HG02852 (cell line): ENCODE data around the gene SET.
"Not testable (repeated sequence)": the region's sequence is repeated elsewhere in the genome, so short reads cannot be mapped to it uniquely, and the experiment has no call there.

ENCODE experiments used
- ATAC-seq: cut with Tn5 transposase; IDR thresholded peaks from one replicate; pipeline ENCODE4 v1.9.1; 2021; ENCODE audit warnings: mild to moderate bottlenecking, moderate library complexity; ENCODE audit not compliant: unreplicated experiment

The SET gene, protein sequence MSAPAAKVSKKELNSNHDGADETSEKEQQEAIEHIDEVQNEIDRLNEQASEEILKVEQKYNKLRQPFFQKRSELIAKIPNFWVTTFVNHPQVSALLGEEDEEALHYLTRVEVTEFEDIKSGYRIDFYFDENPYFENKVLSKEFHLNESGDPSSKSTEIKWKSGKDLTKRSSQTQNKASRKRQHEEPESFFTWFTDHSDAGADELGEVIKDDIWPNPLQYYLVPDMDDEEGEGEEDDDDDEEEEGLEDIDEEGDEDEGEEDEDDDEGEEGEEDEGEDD

DNA sequence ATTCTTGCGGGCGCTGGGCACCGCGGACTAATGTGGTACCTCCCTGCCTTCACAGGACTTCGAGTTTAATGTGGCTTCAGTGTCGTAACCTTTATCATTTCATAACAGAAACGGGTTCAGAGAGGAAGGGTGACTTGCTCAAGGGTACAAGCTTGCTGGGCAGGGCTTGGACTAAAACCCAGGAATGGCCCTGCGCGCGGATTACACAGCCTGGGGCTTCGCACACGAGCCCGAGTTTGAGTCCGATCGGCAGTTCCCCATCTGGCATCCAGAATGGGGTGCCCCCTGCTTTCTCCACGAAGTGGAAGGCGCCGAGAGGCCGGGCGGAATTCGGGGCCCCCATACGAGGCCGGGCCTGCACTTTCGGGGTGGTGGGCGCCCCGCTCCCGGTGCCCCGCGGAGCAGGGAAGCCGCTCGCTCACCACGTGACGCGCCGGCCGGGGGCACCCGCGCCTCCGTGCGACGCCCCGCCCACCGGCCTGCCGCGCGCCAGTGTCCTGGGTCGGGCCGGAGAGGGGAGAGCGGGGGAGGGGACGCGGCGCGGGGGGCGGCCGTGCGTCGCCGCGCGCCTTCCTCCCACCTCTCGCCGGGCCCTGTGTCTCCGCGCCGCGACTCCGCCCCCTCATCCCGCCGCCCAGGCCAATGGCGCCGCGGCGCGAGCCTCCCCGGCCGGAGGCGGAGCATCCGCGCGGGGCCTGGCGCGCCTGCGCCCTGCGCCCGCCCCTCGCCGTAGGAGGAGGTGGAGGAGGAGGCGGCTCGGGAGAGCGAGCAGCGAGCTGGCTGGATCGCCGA is at the start of gene SET:
SET (plus strand) TSS at position 722 of the 792 bp plus-strand sequence. CDS start 361 bp downstream, outside the sequence.
- peak; percentile 69 for ATAC-seq

DNA sequence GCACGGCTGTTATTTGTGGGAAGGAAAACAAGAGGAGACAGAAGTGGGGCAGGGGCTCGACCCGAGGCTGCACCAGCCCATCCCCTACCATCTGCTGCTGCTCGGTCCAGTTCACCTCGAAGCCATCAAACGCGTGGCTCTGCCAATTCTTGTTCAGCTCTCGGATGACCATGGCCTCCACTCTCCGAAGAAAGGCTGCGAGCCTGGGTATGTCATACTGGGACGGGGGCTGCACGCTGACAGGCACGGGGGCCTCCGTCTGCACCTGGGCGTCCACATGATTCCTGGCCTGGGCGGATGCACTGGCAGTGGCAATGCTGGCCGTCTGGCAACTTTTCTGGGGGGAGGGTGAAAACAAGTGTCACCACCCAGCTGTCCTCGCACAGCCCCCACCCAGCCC is 48.4 kb upstream of the SET start:
- no peak for ATAC-seq

DNA sequence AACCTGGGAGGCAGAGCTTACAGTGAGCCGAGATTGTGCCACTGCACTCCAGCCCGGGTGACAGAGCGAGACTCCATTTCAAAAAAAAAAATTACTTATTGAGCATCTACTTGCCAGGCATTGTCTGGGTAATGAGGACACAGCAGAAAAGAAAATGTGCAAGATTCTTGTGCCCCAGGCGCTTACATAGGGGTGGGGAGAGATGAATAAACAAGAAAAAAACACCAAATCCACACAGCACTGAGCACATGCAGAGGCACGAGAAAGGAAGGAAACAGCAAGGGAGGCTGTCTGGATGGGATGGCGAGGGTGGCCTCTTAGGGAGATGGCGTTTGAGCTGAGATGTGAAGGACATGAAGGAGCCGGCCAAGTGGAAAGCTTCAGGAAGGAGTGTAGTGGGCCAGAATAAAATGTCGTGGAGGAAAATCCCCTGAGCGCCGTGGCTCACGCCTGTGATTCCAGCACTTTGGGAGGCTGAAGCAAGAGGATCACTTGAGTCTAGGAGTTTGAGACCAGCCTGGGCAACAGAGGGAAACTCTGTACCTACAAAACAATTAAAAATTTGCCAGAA is 46.3 kb upstream of the SET start:
- ATAC-seq, result no peak

DNA sequence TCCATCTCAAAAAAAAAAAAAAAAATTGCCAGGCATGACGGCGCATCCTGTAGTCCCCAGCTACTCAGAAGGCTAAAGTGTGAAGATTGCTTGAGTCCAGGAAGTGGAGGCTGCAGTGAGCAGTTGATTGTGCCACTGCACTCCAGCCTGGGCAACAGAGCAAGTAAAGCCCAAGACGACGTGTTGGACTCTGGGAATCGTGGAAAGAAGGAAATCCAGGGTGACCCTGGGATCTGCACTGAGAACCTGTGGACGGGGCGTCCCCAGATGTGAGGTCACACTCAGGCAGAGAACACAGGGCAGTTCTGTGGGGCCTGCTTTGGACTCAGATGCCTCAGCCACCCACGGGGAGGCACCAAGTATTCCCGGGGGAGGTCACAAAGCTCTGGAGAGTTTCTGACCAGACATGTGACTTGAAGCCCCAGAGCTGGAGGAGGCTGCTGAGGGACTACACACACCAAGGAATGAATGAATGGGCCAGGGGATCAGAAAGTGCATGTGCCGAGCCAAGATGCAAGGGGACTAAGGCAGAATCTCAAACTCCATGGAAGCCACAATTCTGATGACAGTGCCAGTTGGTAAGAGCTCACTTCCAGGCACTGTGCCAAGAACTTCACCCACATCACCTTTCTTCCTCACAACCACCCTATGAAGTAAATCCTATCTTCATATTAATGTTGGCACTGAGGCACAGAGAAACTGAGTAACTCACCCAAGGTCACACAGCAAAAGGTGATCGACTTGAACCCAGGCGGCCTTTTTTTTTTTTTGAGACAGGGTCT is 45.3 kb upstream of the SET start:
- peak; percentile 61 for ATAC-seq

DNA sequence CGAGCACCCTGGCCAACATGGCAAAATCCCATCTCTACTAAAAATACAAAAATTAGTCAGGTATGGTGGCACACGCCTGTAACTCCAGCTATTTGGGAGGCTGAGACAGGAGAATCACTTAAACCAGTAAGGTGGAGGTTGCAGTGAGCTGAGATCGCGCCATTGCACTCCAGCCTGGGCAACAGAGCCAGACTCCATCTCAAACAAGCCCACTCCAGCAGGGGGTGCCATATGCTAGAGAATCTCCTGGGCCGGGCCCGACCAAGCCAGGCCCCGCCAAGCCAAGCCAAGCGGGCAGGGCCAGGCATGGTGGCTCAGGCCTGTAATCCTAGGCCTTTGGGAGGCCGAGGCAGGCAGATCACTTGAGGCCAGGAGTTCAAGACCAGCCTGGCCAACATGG is 40.8 kb upstream of the SET start:
- ATAC-seq, result not testable (repeated sequence)

DNA sequence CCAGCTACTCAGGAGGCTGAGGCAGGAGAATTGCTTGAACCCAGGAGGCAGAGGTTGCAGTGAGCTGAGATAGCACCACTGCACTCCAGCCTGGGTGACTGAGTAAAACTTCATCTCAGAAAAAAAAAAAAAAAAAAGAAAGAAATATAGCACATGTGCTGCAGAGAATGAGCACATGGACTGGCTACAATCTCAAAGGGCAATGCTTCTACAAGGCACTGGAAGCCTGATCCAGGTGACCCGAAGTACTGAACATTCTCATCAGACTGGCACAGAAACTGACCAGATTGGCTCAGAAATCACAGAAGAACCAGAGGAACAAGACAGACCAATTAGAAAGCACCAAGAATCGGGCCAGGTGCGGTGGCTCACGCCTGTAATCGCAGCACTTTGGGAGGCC is 37.2 kb upstream of the SET start:
- no peak for ATAC-seq

DNA sequence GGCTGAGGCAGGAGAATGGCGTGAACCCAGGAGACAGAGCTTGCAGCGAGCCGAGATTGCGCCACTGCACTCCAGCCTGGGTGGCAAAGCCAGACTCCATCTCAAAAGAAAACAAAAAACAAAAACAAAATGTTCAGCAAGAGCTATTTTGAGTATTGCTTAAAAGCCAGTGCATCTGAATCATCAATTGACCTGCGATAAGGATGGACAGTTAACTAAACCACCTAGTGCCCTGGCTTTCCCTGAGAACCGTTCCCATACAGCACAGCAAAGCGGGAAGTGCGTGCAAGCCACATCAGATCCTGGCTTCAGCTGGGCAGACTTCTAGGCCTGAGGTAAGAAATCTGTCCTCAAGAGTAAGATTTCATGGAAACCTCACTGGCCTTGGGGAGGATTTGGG is 35.1 kb upstream of the SET start:
- ATAC-seq, result no peak

DNA sequence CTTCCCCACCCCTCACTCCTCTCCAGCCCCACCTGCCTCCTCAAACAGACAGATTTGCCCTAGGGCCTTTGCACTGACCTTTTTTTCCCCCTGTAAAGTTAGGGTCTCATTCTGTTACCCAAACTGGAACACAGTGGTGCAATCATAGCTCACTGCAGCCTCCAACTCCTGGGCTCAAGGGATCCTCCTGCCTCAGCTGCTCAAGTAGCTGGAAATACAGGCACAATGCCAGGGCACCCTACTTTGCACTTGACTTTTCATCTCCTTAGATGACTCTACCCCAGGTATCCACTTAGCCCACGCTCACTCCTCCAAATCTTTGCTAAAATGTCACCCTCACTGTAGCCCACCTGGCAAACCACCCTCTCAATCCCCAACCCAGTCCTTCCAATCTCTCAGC is 34.5 kb upstream of the SET start:
- no peak for ATAC-seq

DNA sequence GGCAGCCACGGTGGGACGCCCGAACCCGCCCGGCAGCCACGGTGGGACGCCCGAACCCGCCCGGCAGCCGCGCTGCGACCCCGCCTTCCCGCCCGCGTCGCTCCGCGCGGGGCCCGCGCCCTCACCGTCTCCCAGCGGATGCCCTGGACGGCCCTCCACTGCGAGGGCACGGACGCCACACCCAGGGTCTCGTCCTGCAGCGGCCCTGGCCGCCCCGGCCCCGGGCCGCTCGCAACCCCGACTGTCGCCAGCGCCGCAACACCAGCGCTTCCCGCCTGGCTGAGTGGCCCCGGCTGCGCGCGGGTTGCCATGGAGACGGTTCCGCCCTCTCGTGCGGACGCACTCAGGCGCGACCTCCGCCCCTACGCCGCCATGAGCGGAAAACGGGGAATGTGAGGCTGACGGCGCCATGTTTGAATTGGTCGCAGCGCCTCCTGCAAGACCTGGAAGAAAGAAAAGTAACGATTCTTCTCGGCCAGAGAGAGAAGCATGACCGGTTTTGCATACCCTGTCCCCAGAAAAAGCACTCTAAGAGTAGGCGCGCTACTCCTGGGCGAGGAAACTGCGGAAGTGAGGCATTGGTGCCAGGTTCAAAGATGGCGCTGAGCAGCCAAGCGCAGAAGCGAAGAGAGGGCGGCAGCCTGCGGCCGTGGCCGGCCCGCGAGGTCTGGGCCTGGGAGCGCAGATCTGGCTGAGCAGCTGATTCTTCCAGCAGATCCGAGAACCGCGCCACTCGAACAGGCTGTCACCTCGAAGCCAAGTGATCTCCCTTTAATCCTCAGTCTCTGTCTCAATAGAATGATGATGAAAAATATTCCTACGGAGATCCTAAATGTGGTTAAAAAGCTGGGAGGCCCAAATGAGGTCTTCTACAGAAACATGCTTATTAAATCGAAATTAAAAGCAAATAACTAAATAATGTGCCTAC is 32.3 kb upstream of the SET start, which contains the start of gene DYNC2I2:
DYNC2I2 (minus strand) TSS at position 432 of the 928 bp plus-strand sequence; CDS start at position 311, 121 bp downstream.
- ATAC-seq, result peak; percentile 63

DNA sequence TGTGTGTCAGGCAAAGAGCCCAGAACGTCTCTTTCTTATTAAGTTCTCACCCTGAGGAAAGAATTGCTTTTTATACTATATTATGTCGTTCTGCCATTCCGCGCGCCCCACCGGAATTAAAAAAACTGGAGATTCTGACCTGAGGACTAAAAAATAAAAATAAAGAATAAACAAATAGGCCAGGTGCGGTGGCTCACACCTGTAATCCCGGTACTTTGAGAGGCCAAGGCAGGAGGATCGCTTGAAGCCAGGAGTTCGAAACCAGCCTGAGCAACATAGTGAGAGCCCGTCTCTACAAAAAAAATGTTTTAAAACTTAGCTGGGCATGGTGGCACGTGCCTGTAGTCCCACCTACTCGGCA is 31.7 kb upstream of the SET start:
- no peak for ATAC-seq

DNA sequence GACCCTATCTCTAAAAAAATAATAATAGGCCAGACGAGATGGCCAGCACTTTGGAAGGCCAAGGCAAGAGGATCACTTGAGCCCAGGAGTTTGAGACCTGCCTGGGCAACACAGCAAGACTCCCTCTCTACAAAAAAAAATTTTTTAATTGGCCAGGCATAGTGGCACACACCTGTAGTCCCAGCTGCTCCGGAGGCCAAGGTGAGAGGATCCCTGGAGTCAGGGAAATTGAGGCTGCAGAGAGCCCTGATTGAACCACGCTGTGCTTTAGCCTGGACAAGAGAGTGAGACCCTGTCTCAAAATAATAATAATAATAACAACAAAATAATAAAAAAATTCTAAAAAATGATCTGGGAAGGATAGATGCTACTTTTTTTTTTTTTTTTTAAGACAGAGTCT is 31.2 kb upstream of the SET start:
- no peak for ATAC-seq

DNA sequence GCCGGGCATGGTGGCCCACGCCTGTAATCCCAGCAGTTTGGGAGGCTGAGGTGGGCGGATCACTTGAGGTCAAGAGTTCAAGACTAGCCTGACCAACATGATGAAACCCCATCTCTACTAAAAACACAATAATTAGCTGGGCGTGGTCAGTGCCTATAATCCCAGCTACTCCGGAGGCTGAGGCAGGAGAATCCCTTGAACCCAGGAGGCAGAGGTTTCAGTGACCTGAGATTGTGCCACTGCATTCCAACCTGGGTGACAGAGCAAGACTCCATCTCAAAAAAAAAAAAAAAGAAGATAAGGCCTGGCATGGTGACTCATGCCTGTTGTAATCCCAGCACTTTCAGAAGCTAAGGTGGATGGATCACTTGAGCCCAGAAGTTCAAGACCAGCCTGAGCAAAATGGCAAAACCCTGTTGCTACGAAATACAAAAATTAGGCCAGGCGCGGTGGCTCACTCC is 22.5 kb upstream of the SET start:
- ATAC-seq, result not testable (repeated sequence)

DNA sequence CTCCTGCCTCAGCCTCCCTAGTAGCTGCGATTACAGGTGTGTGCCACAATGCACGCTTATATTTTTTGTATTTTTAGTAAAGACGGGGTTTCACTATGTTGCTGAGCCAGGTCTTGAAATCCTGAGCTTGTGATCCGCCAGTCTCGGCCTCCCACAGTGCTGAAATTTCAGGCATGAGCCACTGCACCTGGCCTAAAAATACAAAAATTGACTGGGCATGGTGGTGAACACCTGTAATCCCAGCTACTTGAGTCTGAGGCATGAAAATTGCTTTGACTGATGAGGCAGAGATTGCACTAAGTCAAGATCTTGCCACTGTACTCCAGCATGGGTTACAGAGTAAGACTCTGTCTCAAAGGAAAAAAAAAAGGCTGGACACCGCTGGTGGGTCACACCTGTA is 19.2 kb upstream of the SET start:
- ATAC-seq, result no peak

DNA sequence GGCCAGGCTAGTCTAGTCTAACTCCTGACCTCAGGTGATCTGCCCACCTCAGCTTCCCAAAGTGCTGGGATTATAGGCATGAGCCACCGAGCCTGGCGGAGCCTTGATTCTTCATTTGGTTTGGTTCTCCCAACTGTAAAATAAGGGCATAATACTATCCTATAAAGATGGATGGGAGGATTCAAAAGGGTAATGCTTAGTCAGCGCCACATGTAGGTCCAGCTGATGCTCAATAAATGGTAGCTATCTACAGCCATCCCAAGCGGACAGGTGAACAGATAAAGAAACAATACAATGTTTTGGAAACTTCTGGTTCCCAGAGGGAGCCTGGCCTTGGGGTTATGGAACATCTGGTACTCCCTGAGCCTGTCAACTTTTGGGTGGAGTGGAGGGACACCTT is 13.6 kb upstream of the SET start:
- ATAC-seq, result no peak

DNA sequence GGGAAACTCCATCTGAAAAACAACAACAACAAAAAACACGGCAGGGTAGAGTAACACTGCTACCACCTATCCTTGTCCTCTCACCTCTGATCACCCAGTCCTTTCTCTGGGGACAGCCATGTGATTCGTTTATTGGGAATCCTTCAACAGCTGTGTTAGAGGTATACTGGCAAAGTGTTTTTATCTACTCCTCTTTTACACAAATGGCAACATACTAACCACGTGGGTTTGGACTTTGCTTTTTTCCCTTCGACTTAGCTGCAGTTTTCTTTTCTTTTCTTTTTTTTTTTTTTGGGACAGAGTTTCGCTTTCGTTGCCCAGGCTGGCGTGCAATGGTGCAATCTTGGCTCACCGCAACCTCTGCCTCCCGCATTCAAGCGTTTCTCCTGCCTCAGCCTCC is 11.2 kb upstream of the SET start:
- ATAC-seq, result no peak

DNA sequence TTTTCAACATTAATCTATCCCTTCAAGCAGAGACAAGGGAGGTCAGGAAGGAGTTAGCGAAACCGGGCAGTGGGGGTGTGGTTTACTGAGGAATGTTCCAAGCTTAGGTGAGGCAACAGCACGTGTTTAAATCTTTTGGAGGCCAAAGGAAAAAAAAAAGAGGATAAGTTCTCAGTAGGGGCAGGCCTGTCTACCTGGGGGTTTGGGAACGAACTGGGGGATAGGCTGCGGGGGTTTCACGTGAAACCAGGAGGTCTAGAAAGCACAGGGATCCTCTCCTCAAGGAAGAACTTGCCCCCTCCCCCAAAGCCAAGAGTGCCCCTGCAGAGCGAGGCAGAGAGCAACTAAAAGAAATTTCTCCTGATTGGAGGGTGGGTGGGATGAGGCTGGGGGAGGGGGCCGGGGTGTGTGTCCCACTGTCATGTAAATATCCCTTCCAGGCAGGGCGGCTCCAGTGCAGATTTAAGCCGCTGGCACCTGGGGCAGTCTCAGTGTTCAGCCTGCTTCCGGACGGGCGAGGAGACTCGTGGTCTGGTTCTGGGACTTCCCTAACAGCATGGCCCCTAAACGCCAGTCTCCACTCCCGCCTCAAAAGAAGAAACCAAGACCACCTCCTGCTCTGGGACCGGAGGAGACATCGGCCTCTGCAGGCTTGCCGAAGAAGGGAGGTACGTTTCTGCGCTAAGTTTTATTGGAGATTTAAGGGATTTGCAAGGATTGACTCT is 5.5 kb upstream of the SET start:
- no peak for ATAC-seq

DNA sequence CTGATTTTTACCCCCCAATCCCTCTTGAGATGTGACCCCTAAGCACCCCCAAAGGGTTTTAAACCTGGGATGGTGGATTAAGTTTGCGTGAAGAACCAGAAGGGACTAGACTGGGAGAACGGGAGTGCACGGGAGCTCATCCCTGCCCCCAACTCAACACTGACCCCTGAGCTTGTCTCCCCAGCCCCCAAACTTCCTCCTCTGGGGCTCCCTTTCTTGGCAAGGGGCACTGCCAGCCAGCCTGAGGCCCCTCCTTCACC is 5.0 kb upstream of the SET start:
- ATAC-seq, result no peak

DNA sequence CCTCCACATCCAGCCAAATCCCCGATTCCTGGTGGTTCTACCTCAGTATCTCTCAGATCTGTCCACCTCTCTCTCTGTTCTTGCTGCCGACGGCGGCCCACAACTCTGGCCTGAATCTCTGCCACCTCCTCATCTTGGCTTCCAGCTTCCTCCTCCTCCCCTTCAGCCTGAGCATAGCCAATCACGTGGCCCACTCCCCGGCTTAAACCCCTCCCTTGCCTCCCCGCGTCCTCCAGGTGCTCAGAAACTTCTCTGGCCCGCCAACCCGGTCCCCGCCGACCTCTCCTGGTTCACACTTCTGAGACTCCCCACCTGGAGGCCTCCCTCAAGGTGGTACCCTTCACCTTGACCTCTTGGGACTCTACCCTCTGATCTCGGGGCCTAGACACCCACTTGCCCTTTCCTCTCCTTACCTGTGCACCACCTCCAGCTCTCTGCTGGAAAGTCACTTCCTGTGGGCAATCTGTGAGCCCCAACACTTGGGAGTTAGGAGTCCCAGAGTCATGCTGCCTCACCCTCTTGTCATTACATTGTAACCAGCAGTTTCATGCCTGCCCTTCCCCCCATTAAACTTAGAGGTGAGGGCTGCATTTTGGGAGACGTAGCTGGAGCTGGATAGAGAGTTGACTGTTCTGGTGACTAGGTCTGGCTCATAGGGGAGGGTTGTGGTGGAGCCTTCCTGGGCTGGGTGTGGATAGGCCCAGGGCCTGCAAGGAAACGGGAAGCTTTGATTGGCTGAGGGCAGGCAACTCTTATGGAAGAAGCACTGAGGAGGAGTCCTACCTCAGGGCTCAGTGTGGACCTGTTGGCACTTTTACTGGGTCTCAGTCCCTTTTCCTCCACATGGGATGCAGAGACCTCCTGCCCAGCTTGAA is 4.5 kb upstream of the SET start:
- ATAC-seq, result peak; percentile 35
